ENCODE results near the gene CXXC1. TPM values are rescaled to one million over a fixed set of nuclear protein-coding genes. Genes with fewer than 3 reads are reported as not detected.
"Not testable (repeated sequence)": the region's sequence is repeated elsewhere in the genome, so short reads cannot be mapped to it uniquely, and the experiment has no call there.

CXXC1 gene
- total RNA-seq, 2 experiments from 2014 or later = 128 to 133 TPM

DNA sequence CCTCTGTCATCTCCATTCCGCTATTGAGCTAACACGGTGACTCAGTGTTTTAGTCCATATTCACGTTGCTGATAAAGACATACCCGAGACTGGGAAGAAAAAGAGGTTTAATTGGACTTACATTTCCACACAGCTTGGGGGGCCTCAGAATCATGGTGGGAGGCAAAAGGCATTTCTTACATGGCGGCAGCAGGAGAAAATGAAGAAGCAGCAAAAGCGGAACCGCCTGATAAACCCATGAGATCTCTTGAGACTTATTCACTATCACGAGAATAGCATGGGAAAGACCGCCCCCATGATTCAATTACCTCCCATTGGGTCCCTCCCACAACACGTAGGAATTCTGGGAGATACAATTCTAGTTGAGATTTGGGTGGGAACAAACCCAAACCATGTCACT lies 22.6 kb upstream of the CXXC1 start:
- H3K9me3 Mint-ChIP-seq = peaks cover 4% of the 10 kb centered on the region
- H3K4me3 Mint-ChIP-seq = no peak overlapping the region
- peaks cover 7% of the 10 kb centered on the region for H3K36me3 Mint-ChIP-seq (ENCODE audit: low read depth)
- H3K27ac Mint-ChIP-seq = no peak overlapping the region
- peaks cover 25% of the 10 kb centered on the region for H3K4me1 Mint-ChIP-seq
- ChIA-PET CTCF (interaction anchor here (0.6 kb wide), 1 partner anchor 15 kb away, joined by 5 read pairs; no protein-coding TSS in a partner anchor), POLR2A (no interaction called here)
- no peak for DNase-seq
- H3K27me3 Mint-ChIP-seq = peaks cover 37% of the 10 kb centered on the region

GRCh38 chr18:50308851-50309250 lies 21.4 kb upstream of the CXXC1 start:
- POLR2A ChIA-PET = interaction anchor here (1.0 to 2.7 kb wide), 2 partner anchors 27 to 67 kb away, joined by 4 to 15 read pairs; partner anchors contain the start of genes MBD1 and SKA1
- H3K4me1 Mint-ChIP-seq = peaks cover 25% of the 10 kb centered on the region
- CTCF ChIA-PET = interaction anchor here (0.9 to 2.8 kb wide), 2 partner anchors 28 to 49 kb away, joined by 3 to 13 read pairs; partner anchors contain the start of gene MBD1
- DNase-seq; H3K27ac Mint-ChIP-seq; H3K4me3 Mint-ChIP-seq; H3K9me3 Mint-ChIP-seq; H3K36me3 Mint-ChIP-seq (ENCODE audit: low read depth): not testable (repeated sequence)
- H3K27me3 Mint-ChIP-seq = peaks cover 36% of the 10 kb centered on the region

- peak overlapping the region; percentile 85 for H3K27ac Mint-ChIP-seq
- POLR2A ChIA-PET = interaction anchor here (1.1 to 2.7 kb wide), 8 partner anchors 10 to 67 kb away, joined by 3 to 15 read pairs (median 6); partner anchors contain the start of genes MBD1 and SKA1
Observed at GRCh38 chr18:50307738-50308470, 20.4 kb upstream of the CXXC1 start.

GRCh38 chr18:50307400-50307737 lies 19.9 kb upstream of the CXXC1 start:
- H3K4me3 Mint-ChIP-seq = peak overlapping the region; percentile 86
- peaks cover 8% of the 10 kb centered on the region for H3K36me3 Mint-ChIP-seq (ENCODE audit: low read depth)
- H3K4me1 Mint-ChIP-seq = peaks cover 25% of the 10 kb centered on the region
- no peak for DNase-seq
- H3K27ac Mint-ChIP-seq = peak overlapping the region; percentile 85
- peaks cover 45% of the 10 kb centered on the region for H3K27me3 Mint-ChIP-seq
- CTCF ChIA-PET = interaction anchor here (1.1 to 2.8 kb wide), 2 partner anchors 50 to 67 kb away, joined by 3 to 13 read pairs; partner anchors contain the start of gene SKA1
- peaks cover 5% of the 10 kb centered on the region for H3K9me3 Mint-ChIP-seq
- POLR2A ChIA-PET = interaction anchor here (1.1 to 2.7 kb wide), 8 partner anchors 9 to 68 kb away, joined by 3 to 15 read pairs (median 6); partner anchors contain the start of genes MBD1 and SKA1

More at GRCh38 chr18:50307738-50308470, 20.4 kb upstream of the CXXC1 start:
- CTCF ChIA-PET = interaction anchor here (1.1 to 2.8 kb wide), 2 partner anchors 50 to 67 kb away, joined by 3 to 13 read pairs; partner anchors contain the start of gene SKA1
- Mint-ChIP-seq H3K27me3 (peaks cover 40% of the 10 kb centered on the region), H3K9me3 (peaks cover 5% of the 10 kb centered on the region), H3K36me3 (ENCODE audit: low read depth) (peaks cover 8% of the 10 kb centered on the region), H3K4me1 (peaks cover 25% of the 10 kb centered on the region), H3K4me3 (peak overlapping the region; percentile 86)
- peak; percentile 94 for DNase-seq

DNA sequence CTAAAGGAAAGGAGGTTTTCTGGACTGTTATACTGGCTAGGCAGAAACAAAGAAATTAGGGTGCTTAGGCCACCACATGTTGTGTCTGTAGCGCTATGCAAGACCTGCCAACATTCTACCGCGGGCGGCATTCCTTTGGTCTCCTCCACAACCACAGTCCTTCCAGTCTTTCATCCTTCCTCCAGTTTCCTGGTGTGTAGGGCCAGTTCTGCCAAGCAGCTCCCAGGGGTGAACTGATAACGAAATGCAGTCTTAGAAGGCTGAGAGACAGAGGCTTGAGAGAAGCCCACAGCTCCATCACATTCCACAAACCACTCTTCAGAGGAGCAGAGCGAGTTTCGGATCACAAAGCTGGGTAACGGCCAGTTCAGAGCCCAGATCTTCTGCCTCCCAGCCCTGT lies 19.5 kb upstream of the CXXC1 start:
- Mint-ChIP-seq H3K27me3 (peaks cover 47% of the 10 kb centered on the region), H3K4me3 (peak overlapping the region; percentile 86), H3K9me3 (peaks cover 5% of the 10 kb centered on the region), H3K27ac (peak overlapping the region; percentile 85), H3K4me1 (peaks cover 25% of the 10 kb centered on the region), H3K36me3 (ENCODE audit: low read depth) (peaks cover 8% of the 10 kb centered on the region)
- CTCF ChIA-PET = interaction anchor here (1.1 to 2.8 kb wide), 2 partner anchors 51 to 68 kb away, joined by 3 to 13 read pairs; partner anchors contain the start of gene SKA1
- POLR2A ChIA-PET = interaction anchor here (1.1 to 2.7 kb wide), 7 partner anchors 9 to 68 kb away, joined by 3 to 15 read pairs (median 7); partner anchors contain the start of genes MBD1 and SKA1
- no peak for DNase-seq

DNA sequence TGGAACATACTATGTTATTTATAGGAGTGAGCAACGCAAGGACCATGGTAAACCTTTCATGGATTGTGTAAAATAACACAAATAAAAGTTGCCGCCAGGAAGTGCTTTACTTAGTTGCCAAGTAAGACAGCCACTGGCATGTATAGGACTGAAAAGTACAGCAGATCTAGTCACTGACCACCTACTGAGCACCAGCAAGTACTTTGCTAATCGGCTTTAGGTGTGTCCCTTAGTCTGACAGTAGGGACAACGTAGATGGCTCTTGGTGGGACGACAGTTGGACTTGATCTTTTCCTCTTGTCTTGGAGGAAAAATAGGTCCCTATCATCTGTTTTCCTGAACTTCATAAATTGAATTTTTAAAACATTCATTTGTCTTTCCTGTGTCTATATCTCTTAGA lies 13.6 kb upstream of the CXXC1 start:
- DNase-seq = no peak
- H3K4me3 Mint-ChIP-seq = no peak overlapping the region
- H3K9me3 Mint-ChIP-seq = peaks cover 5% of the 10 kb centered on the region
- ChIA-PET CTCF (no interaction called here), POLR2A (no interaction called here)
- H3K27me3 Mint-ChIP-seq = peaks cover 66% of the 10 kb centered on the region
- peaks cover 13% of the 10 kb centered on the region for H3K4me1 Mint-ChIP-seq
- H3K27ac Mint-ChIP-seq = no peak overlapping the region
- H3K36me3 Mint-ChIP-seq (ENCODE audit: low read depth) = peaks cover 10% of the 10 kb centered on the region

GRCh38 chr18:50299626-50300388 lies 12.3 kb upstream of the CXXC1 start:
- Mint-ChIP-seq H3K27ac (no peak overlapping the region), H3K9me3 (no peaks in the 10 kb centered on the region), H3K36me3 (ENCODE audit: low read depth) (peaks cover 6% of the 10 kb centered on the region), H3K4me1 (peaks cover 13% of the 10 kb centered on the region), H3K27me3 (peaks cover 60% of the 10 kb centered on the region), H3K4me3 (no peak overlapping the region)
- DNase-seq = no peak
- ChIA-PET POLR2A (no interaction called here), CTCF (interaction anchor here (1.3 kb wide), 1 partner anchor 56 kb away, joined by 3 read pairs; no protein-coding TSS in a partner anchor)

GRCh38 chr18:50298443-50299284 lies 11.2 kb upstream of the CXXC1 start:
- no peak overlapping the region for H3K27ac Mint-ChIP-seq
- peaks cover 52% of the 10 kb centered on the region for H3K27me3 Mint-ChIP-seq
- peaks cover 6% of the 10 kb centered on the region for H3K36me3 Mint-ChIP-seq (ENCODE audit: low read depth)
- H3K4me3 Mint-ChIP-seq = no peak overlapping the region
- H3K4me1 Mint-ChIP-seq = peaks cover 13% of the 10 kb centered on the region
- no peak for DNase-seq
- ChIA-PET POLR2A (interaction anchor here (0.7 to 1.3 kb wide), 5 partner anchors 9 to 33 kb away, joined by 3 to 6 read pairs (median 3); partner anchors contain the start of genes CFAP53 and MBD1), CTCF (interaction anchor here (0.8 to 1.1 kb wide), 4 partner anchors 10 to 80 kb away, joined by 3 to 4 read pairs (median 3); partner anchors contain the start of gene MBD1)
- H3K9me3 Mint-ChIP-seq = no peaks in the 10 kb centered on the region

DNA sequence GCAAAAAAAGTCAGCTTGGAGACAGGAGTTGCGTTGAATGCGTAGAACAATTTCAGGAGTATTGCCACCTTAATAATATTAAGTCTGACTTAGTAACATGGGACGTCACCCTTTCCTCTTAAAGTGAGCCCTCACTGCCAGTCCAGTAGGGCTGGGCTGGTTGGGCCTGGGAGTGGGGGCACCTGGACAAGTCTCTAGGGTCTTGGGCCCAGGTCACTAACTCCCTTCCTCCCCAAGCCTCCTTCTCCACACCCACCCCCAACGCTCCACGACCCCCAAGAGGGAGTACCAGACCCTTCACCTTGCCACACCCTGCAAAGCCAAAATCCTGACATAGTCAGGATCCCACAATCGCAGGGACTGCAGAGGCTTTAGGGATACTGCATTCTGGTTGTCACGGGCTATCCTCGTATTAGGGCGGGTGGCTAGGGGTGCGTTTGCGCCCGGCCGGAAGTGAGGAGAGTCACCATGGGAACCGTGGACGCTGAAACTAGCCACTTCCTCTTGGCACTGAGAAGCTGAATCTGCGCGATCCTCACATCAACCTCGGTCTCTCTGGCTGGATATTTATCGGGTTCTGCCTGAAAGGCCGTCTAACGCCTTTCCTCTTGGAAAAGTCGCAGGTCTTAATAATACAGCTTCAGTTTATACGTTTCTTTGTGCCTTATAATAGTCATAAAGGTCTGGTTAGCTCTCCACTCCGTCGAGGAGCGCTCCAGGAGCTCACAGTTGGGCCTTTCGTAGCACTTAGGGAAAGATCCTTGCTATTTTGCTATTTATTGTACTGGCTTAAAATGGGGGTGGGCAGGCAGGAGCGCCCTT lies 10.3 kb upstream of the CXXC1 start:
- Mint-ChIP-seq H3K4me3 (peak overlapping the region; percentile 66), H3K27me3 (peaks cover 44% of the 10 kb centered on the region), H3K27ac (peak overlapping the region; percentile 2), H3K9me3 (no peaks in the 10 kb centered on the region), H3K36me3 (ENCODE audit: low read depth) (peaks cover 6% of the 10 kb centered on the region), H3K4me1 (peaks cover 13% of the 10 kb centered on the region)
- CTCF ChIA-PET = interaction anchor here (0.6 to 1.1 kb wide), 5 partner anchors 9 to 79 kb away, joined by 3 to 4 read pairs (median 3); partner anchors contain the start of gene MBD1
- POLR2A ChIA-PET = interaction anchor here (0.7 to 1.3 kb wide), 5 partner anchors 8 to 32 kb away, joined by 3 to 6 read pairs (median 3); partner anchors contain the start of genes CFAP53 and MBD1
- peak; percentile 86 for DNase-seq

GRCh38 chr18:50293039-50293438 lies 5.5 kb upstream of the CXXC1 start:
- no peak for DNase-seq
- CTCF ChIA-PET = no interaction called here
- no peaks in the 10 kb centered on the region for H3K36me3 Mint-ChIP-seq (ENCODE audit: low read depth)
- H3K4me1 Mint-ChIP-seq = peaks cover 17% of the 10 kb centered on the region
- no peaks in the 10 kb centered on the region for H3K9me3 Mint-ChIP-seq
- peaks cover 13% of the 10 kb centered on the region for H3K27me3 Mint-ChIP-seq
- H3K4me3 Mint-ChIP-seq = no peak overlapping the region
- H3K27ac Mint-ChIP-seq = no peak overlapping the region
- POLR2A ChIA-PET = no interaction called here

DNA sequence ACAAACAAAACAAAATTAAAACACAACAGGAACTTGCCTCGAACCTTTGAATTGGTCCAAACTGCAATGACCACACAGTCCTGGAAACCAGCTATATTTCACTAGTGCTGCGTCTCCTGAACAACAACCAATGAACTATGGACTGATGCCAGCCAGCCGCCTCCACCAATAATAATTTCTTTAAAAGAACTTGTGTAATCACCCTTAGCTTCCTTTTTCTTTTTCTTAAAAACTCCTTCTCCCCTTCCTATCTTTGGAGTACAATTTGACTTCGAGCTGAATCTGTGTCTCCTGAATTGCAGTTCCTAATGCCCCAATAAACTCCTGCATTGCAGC lies 1.6 kb upstream of the CXXC1 start:
- H3K9me3 Mint-ChIP-seq = no peaks in the 10 kb centered on the region
- DNase-seq = no peak
- peaks cover 39% of the 10 kb centered on the region for H3K4me1 Mint-ChIP-seq
- H3K4me3 Mint-ChIP-seq = peak overlapping the region; percentile 63
- POLR2A ChIA-PET = interaction anchor here (1.1 to 2.8 kb wide), 6 partner anchors 8 to 87 kb away, joined by 3 to 8 read pairs (median 4); partner anchors contain the start of gene MBD1
- no peaks in the 10 kb centered on the region for H3K27me3 Mint-ChIP-seq
- CTCF ChIA-PET = interaction anchor here (0.8 to 3.7 kb wide), 5 partner anchors 9 to 71 kb away, joined by 3 to 15 read pairs (median 3); no protein-coding TSS in a partner anchor
- peaks cover 33% of the 10 kb centered on the region for H3K36me3 Mint-ChIP-seq (ENCODE audit: low read depth)
- H3K27ac Mint-ChIP-seq = peak overlapping the region; percentile 66
